ENCODE data around the gene BCDIN3D. TPM values are rescaled to one million over a fixed set of nuclear protein-coding genes. Genes with fewer than 3 reads are reported as not detected.

BCDIN3D gene
- total and polyA plus RNA-seq, 2 of the 8 experiments (the other 6 are each of a cell fraction or from before 2014, with no cell fraction given) = 1.6 to 2.4 TPM

DNA sequence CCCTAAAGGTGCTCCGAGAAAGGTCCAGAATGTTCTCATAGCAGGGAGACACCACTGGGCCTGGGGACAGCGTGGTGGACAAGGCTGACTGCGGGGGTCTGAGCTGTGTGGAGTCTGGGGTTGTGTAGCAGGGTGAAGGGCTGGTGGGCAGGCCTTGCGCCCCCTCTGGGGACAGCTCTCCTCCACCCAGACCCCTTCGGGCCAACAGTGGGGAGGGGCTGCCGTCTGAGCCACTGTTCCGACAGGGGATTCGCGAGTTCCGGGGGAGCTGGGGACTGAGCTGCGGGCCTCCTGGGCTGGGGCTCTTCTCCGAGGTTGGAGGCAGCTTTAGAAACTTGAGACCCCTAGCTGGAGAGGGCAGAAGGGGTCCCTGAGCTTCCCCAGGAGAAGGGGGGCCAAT lies 46.8 kb downstream of the BCDIN3D start:
- Histone ChIP-seq H3K9ac (replicated peaks in 1 of 4; ENCODE audit: extremely low read depth in 1 of 4, low read depth in 3 of 4, low read length in 3 of 4) (no peak overlapping the region), H4K5ac (ENCODE audit: insufficient read length, low read depth, low read length) (no peak overlapping the region), H2AK5ac (ENCODE audit: low read depth, low read length) (no peak overlapping the region), H3K14ac (ENCODE audit: insufficient read length) (no peak overlapping the region), H2BK20ac (ENCODE audit: low read length) (no peak overlapping the region), H4K20me1 (replicated peaks in 1 of 2; ENCODE audit: control insufficient read depth in 1 of 2, insufficient read depth in 2 of 2, low read length in 2 of 2) (peaks cover 0 to 8% of the 10 kb centered on the region in 2 experiments), H3K27me3 (replicated peaks in 1 of 4; ENCODE audit: control insufficient read depth in 3 of 4, extremely low read depth in 1 of 4, insufficient read depth in 3 of 4, low read length in 3 of 4) (no peaks in the 10 kb centered on the region), H3K23ac (ENCODE audit: insufficient read length) (no peak overlapping the region), H3K4me1 (replicated peaks in 1 of 4; ENCODE audit: control insufficient read depth in 3 of 4, insufficient read depth in 4 of 4, low read length in 3 of 4) (no peaks in the 10 kb centered on the region; a peak in 1 of 7 replicates), H3K4me2 (ENCODE audit: insufficient read depth in 1 of 2, low read depth in 2 of 2, low read length in 2 of 2) (no peak overlapping the region), H3K9me3 (ENCODE audit: insufficient read depth in 2 of 2, low read depth in 1 of 2, low read length in 1 of 2) (no peaks in the 10 kb centered on the region), H3K79me2 (ENCODE audit: control insufficient read depth in 1 of 2, insufficient read depth in 2 of 2, low read length in 2 of 2) (no peaks in the 10 kb centered on the region), H3K23me2 (ENCODE audit: low read depth, low read length) (no peaks in the 10 kb centered on the region), H3K27ac (ENCODE audit: low read depth, low read length) (no peak overlapping the region), H2BK12ac (ENCODE audit: low read depth, low read length) (no peak overlapping the region), H2AFZ (ENCODE audit: low read length) (no peak overlapping the region), H4K8ac (ENCODE audit: extremely low read depth, insufficient read depth, low read length) (no peak overlapping the region), H3K36me3 (ENCODE audit: control insufficient read depth in 2 of 4, insufficient read depth in 4 of 4, low read length in 3 of 4) (peaks cover 2 to 21% (median 17%) of the 10 kb centered on the region in 4 experiments; a peak in 6 of 8 replicates), H2BK120ac (replicated peaks; ENCODE audit: low read depth, low read length) (no peak overlapping the region), H3K79me1 (ENCODE audit: low read depth, low read length) (no peaks in the 10 kb centered on the region), H3K4ac (replicated peaks; ENCODE audit: insufficient read length, low read depth, low read length) (no peak overlapping the region), H3K18ac (ENCODE audit: extremely low read depth, low read length) (no peak overlapping the region), H2BK15ac (ENCODE audit: low read length) (no peak overlapping the region), H4K91ac (replicated peaks; ENCODE audit: insufficient read length, low read length) (no peak overlapping the region), H3K56ac (replicated peaks; ENCODE audit: insufficient read length, low read depth, low read length) (no peak overlapping the region), H3K4me3 (ENCODE audit: extremely low read depth in 1 of 4, insufficient read depth in 2 of 4, low read depth in 3 of 4, low read length in 4 of 4) (no peak overlapping the region), H2BK5ac (ENCODE audit: low read depth, low read length) (no peak overlapping the region)
- ChIA-PET POLR2A (ENCODE audit: partially characterized antibody) (interaction anchor here (0.6 to 3.9 kb wide), 8 partner anchors 9 to 55 kb away, joined by 3 to 14 read pairs (median 8); partner anchors contain the start of genes NCKAP5L and TMBIM6), CTCF (ENCODE audit: partially characterized antibody) (interaction anchor here (0.6 to 8.1 kb wide), 10 partner anchors 8 to 151 kb away, joined by 3 to 54 read pairs (median 6); no protein-coding TSS in a partner anchor)
- DNase-seq (ENCODE audit: low read depth in 1 of 2, low spot score in 2 of 2) = no peak
- TF ChIP-seq TAF1 (IDR thresholded peaks at IDR 0.05; ENCODE audit: low read depth, low read length) = no peak
- no peak for TF ChIP-seq CBX5 (IDR thresholded peaks at IDR 0.05; ENCODE audit: low read depth, low read length)
- TF ChIP-seq, protein P1, sequence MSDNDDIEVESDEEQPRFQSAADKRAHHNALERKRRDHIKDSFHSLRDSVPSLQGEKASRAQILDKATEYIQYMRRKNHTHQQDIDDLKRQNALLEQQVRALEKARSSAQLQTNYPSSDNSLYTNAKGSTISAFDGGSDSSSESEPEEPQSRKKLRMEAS (IDR thresholded peaks at IDR 0.05) = no peak
- TF ChIP-seq, protein P2, sequence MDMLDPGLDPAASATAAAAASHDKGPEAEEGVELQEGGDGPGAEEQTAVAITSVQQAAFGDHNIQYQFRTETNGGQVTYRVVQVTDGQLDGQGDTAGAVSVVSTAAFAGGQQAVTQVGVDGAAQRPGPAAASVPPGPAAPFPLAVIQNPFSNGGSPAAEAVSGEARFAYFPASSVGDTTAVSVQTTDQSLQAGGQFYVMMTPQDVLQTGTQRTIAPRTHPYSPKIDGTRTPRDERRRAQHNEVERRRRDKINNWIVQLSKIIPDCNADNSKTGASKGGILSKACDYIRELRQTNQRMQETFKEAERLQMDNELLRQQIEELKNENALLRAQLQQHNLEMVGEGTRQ (IDR thresholded peaks at IDR 0.05; ENCODE audit: low read length) = no peak
- WGBS, 2 experiments (ENCODE audit: extremely low coverage in 1 of 2, insufficient coverage in 1 of 2, insufficient read length in 1 of 2, insufficient replicate concordance in 2 of 2, low coverage in 1 of 2, low lambda C conversion rate in 2 of 2, missing lambda C conversion rate in 1 of 2) = 88% methylated on average over 12 of the region's 12 CpGs; no CpG with 5 or more reads in 1 of the 2 experiments
- no peak for FAIRE-seq

Data from H1 (cell line).